ENCODE measurements around the gene SCUBE1.

GRCh38 chr22:43240614-43241013 lies 102.6 kb downstream of the SCUBE1 start:
- TF ChIP-seq CTCF (IDR thresholded peaks at IDR 0.05) (no peak), POLR2A (IDR thresholded peaks at IDR 0.05) (no peak), EP300 (IDR thresholded peaks at IDR 0.05) (no peak), POLR2AphosphoS5 (IDR thresholded peaks at IDR 0.05) (no peak)
